ENCODE data around the gene NXF1. TPM values are rescaled to one million over a fixed set of nuclear protein-coding genes. Genes with fewer than 3 reads are reported as not detected.
A peak's percentile ranks its signal among the peaks of the same experiment; 100 is the strongest.

Gene NXF1
- total RNA-seq, 4 donors from 2014 or later: 51.2 to 68.8 (median 55.1) TPM

DNA sequence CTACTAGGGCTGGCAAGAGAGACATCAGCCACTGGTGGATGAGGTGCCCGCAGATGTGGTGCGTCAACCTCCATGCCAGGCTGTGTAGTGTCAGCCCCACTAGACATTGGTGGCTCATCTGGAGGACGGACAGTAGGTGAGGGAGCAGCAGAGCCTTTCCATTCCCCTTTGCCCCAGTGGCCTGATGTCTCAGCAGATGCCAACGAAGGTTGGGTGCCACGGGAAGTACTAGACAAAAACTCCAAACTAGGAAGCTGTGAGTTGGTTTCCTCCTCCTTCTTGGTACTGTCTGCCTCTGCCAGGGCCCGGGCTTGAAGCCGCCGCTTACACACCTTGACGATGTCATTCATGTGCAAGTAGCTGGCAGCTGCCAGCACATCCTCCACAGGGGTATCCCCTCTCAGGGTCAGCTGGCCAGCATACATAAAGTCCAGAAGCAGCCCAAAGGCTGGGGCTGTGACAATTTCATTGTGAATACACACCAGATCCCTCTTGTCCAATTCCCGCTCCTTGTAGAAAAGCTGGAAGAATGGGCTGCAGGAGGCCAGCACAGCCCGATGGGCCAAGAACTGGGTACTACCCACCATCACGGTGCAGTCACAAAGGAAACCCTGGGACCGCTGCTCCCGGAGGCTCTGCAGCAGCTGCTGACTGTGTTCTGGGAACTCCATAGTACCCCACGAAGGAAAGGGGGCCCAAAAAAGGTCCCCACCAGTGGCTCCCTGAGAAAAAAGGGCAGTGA lies 52.1 kb downstream of the NXF1 start:
- TF ChIP-seq, protein P1, sequence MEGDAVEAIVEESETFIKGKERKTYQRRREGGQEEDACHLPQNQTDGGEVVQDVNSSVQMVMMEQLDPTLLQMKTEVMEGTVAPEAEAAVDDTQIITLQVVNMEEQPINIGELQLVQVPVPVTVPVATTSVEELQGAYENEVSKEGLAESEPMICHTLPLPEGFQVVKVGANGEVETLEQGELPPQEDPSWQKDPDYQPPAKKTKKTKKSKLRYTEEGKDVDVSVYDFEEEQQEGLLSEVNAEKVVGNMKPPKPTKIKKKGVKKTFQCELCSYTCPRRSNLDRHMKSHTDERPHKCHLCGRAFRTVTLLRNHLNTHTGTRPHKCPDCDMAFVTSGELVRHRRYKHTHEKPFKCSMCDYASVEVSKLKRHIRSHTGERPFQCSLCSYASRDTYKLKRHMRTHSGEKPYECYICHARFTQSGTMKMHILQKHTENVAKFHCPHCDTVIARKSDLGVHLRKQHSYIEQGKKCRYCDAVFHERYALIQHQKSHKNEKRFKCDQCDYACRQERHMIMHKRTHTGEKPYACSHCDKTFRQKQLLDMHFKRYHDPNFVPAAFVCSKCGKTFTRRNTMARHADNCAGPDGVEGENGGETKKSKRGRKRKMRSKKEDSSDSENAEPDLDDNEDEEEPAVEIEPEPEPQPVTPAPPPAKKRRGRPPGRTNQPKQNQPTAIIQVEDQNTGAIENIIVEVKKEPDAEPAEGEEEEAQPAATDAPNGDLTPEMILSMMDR (IDR thresholded peaks at IDR 0.05; ENCODE audit: low read depth): no peak

- TF ChIP-seq, protein P1 (IDR thresholded peaks at IDR 0.05; ENCODE audit: low read depth): no peak
Measured at GRCh38 chr11:62752177-62752785, 53.0 kb downstream of the NXF1 start.

- TF ChIP-seq, protein P1 (IDR thresholded peaks at IDR 0.05; ENCODE audit: low read depth): no peak
Measured at GRCh38 chr11:62747475-62748160, 57.6 kb downstream of the NXF1 start.

Small RNAs within 50 kb of the gene (small RNA-seq; reads per million reads assigned to genes)
- gene MIR6514 (not detected), gene RF00099 (not detected), gene RNU6-118P (not detected), gene SNORD22 (not detected), gene SNORD26 (not detected), gene SNORD27 (not detected), gene SNORD28 (not detected), gene SNORD30 (1,916 reads per million, percentile 99 among the genes with 10 or more reads in this experiment)

Other genes starting within 250 kb of the NXF1 start
- gene EEF1G, start 231.5 kb downstream of the NXF1 start, total RNA-seq: 1,000 to 10,000 TPM in 3 of 4 donors, 100 to 1,000 TPM in 1; 650 to 1,310 (median 1,178) TPM
- 10 to 100 TPM in 1 of 4 donors, 1 to 10 TPM in 3; 3.4 to 13.4 (median 7.9) TPM for gene TUT1, start 213.9 kb downstream of the NXF1 start, total RNA-seq
- 10 to 100 TPM; 50.9 to 87.4 (median 61.6) TPM for gene MTA2, start 203.6 kb downstream of the NXF1 start, total RNA-seq
- 100 to 1,000 TPM in 1 of 4 donors, 10 to 100 TPM in 3; 22.2 to 130 (median 39.7) TPM for gene EML3, start 192.7 kb downstream of the NXF1 start, total RNA-seq
- gene ROM1, start 192.2 kb downstream of the NXF1 start, total RNA-seq: 10 to 100 TPM in 1 of 4 donors, 1 to 10 TPM in 3; 1.1 to 11.2 (median 5.5) TPM
- 10 to 100 TPM; 13.5 to 29.5 (median 24.2) TPM for gene B3GAT3, start 183.5 kb downstream of the NXF1 start, total RNA-seq
- gene GANAB, start 158.8 kb downstream of the NXF1 start, total RNA-seq: 100 to 1,000 TPM in 2 of 4 donors, 10 to 100 TPM in 2; 79.4 to 118 (median 104) TPM
- 10 to 100 TPM in 3 of 4 donors, 1 to 10 TPM in 1; 7.7 to 14.3 (median 11.3) TPM for gene INTS5, start 152.1 kb downstream of the NXF1 start, total RNA-seq
- 10 to 100 TPM; 13.7 to 47.1 (median 35.9) TPM for gene C11orf98, start 140.2 kb downstream of the NXF1 start, total RNA-seq
- 1 to 10 TPM; 2.4 to 9.6 (median 7.7) TPM for gene CSKMT, start 140.1 kb downstream of the NXF1 start, total RNA-seq
- 10 to 100 TPM in 1 of 4 donors, 1 to 10 TPM in 3; 4.2 to 10.9 (median 8.7) TPM for gene UQCC3, start 133.8 kb downstream of the NXF1 start, total RNA-seq
- 10 to 100 TPM in 1 of 4 donors, 1 to 10 TPM in 3; 3.8 to 10.6 (median 5.5) TPM for gene LBHD1, start 133.2 kb downstream of the NXF1 start, total RNA-seq
- gene UBXN1, start 126.4 kb downstream of the NXF1 start, total RNA-seq: 100 to 1,000 TPM; 113 to 235 (median 142) TPM
- 10 to 100 TPM; 17.3 to 42.2 (median 32.3) TPM for gene LRRN4CL, start 115.9 kb downstream of the NXF1 start, total RNA-seq
- gene BSCL2, start 98.0 kb downstream of the NXF1 start, total RNA-seq: 100 to 1,000 TPM in 1 of 4 donors, 10 to 100 TPM in 3; 44.5 to 106 (median 48.4) TPM
- gene GNG3, start 97.8 kb downstream of the NXF1 start, total RNA-seq: under 1 TPM in 1 of 4 donors, not detected in 3; 0.88 TPM
- gene HNRNPUL2, start 78.0 kb downstream of the NXF1 start, total RNA-seq: 10 to 100 TPM; 21.2 to 35.2 (median 29.3) TPM
- gene TTC9C, start 77.0 kb downstream of the NXF1 start, total RNA-seq: 10 to 100 TPM; 17.5 to 57.4 (median 20.3) TPM
- gene ZBTB3, start 51.3 kb downstream of the NXF1 start, total RNA-seq: 1 to 10 TPM; 3.9 to 7.7 (median 6.9) TPM
- 10 to 100 TPM; 46.9 to 75.8 (median 65.3) TPM for gene POLR2G, start 43.9 kb downstream of the NXF1 start, total RNA-seq
- 10 to 100 TPM; 12.1 to 25.8 (median 15.6) TPM for gene TAF6L, start 34.0 kb downstream of the NXF1 start, total RNA-seq
- 10 to 100 TPM; 37.7 to 74.0 (median 49.6) TPM for gene TMEM179B, start 18.0 kb downstream of the NXF1 start, total RNA-seq
- gene TMEM223, start 13.4 kb downstream of the NXF1 start, total RNA-seq: 10 to 100 TPM; 14.5 to 22.6 (median 19.3) TPM
- 10 to 100 TPM; 21.2 to 38.8 (median 29.9) TPM for gene STX5, start 26.6 kb upstream of the NXF1 start, total RNA-seq
- gene TEX54, start 27.4 kb upstream of the NXF1 start, total RNA-seq: not detected
- gene WDR74, start 34.1 kb upstream of the NXF1 start, total RNA-seq: 10 to 100 TPM; 23.8 to 41.6 (median 34.5) TPM
- 100 to 1,000 TPM; 104 to 163 (median 125) TPM for gene SLC3A2, start 75.5 kb upstream of the NXF1 start, total RNA-seq
- not detected for gene CHRM1, start 115.9 kb upstream of the NXF1 start, total RNA-seq
- not detected for gene SLC22A6, start 179.5 kb upstream of the NXF1 start, total RNA-seq
- gene SLC22A8, start 210.4 kb upstream of the NXF1 start, total RNA-seq: not detected

All from subcutaneous adipose tissue (tissue), 4 donors.